HT1080 (cell line): ENCODE measurements around the gene TMEM61. TPM values are rescaled to one million over a fixed set of nuclear protein-coding genes. Genes with fewer than 3 reads are reported as not detected.

Source experiments
- DNase-seq: peaks from one replicate; pipeline ENCODE4 v3.0.0-alpha.2; 2015; ENCODE audit warnings: low read depth
- total RNA-seq: library from RNA; depleted of rRNA; stranded (reverse); fragments of >200 nt; shearing (Covaris generic); gene quantifications from 2 replicates; pipeline ENCODE4 v1.2.3, GENCODE V29; 2014; rRNA removed

TMEM61 gene
- total RNA-seq, 1 experiment from 2014 or later = not detected

DNA sequence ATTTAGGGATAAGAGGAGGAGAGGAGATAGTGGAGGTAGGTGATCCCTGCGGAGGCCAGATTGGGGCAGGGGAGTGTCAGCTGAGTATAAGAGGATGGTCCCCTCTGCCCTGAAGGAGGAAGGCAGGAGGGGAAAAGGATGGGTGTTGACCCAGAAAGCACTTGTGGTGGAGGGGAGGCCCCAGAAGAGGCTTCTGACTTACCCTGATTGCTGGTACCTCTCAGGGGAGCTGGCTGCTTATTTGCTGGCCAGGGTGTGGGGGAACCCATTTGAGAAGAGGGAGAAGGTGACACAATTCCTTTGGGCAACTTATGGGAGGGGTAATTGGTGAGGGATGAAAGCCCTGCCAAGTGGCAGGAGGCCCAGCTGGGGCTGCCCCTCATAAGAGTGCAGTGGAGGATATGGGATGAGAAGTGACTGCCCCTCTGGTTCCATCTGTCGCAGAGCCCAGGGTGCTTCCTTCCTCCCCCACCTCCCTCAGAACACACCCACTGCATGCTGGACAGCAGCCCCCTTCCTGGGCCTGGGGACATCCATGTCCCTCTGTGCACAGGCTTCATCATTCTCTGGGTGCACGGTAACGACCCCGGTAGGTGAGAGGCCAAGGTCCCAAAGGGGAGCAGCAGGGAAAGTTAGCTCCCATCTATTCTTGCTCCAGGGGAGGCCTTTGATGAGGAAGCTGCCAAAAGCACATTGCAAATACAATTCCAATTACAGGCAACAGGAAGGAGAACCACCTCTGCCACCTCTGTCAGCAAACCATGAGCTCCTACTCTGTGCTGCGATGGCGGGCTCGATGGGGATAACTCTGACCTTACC, 57.5 kb downstream of the TMEM61 start:
- no peak for DNase-seq

GRCh38 chr1:55038552-55038838, 58.1 kb downstream of the TMEM61 start:
- no peak for DNase-seq

DNA sequence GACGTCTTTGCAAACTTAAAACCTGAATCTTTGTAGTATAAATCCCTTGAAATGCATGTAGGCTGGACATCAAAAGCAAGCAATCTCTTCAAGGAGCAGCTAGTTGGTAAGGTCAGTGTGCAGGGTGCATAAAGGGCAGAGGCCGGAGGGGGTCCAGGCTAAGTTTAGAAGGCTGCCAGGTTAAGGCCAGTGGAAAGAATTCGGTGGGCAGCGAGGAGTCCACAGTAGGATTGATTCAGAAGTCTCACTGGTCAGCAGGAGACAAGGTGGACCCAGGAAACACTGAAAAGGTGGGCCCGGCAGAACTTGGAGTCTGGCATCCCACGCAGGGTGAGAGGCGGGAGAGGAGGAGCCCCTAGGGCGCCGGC, 58.5 kb downstream of the TMEM61 start:
- DNase-seq = no peak

GRCh38 chr1:55039342-55040082, 59.1 kb downstream of the TMEM61 start, which contains the start of gene PCSK9:
PCSK9 (plus strand) TSS chr1:55039548; CDS start chr1:55039838, 290 bp downstream.
- no peak for DNase-seq

GRCh38 chr1:55040083-55040932, 59.9 kb downstream of the TMEM61 start:
- DNase-seq = no peak

DNA sequence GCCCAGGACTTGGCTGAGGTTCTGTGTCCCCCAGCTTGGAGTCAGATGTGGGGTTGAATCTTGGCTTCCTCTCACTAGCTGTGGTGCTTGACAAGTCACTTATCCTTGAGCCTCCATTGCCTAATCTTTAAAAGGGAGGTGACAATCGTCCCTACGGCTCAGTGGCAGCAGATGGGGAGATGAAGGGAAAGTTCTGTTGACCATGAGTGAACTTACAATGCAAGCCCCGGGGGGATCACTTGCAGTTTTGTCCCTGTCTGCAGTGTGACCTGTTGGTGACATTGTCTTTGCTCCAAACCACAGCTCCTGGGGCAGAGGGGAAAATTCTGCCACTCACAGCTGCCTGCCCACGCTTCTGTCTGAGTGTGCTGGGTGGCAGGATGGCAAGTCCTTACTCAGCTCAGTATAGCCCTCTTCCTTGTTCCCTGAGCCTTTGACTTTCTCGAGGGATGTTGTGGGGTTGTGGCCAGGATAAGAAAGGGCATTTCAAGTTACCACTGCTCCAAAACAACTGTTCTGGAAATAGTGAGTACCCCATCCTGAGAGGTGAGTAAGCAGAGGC, 60.6 kb downstream of the TMEM61 start:
- no peak for DNase-seq

GRCh38 chr1:55041613-55042012, 61.2 kb downstream of the TMEM61 start:
- DNase-seq = no peak

Other genes starting within 250 kb of the TMEM61 start
- 7.6 and 8.6 TPM in 2 replicates for gene PARS2, start 216.1 kb upstream of the TMEM61 start, total RNA-seq
- not detected in 2 replicates for gene TTC22, start 179.3 kb upstream of the TMEM61 start, total RNA-seq
- gene DHCR24, start 93.4 kb upstream of the TMEM61 start, total RNA-seq = 180 and 213 TPM in 2 replicates
- gene BSND, start 18.3 kb downstream of the TMEM61 start, total RNA-seq = not detected in 2 replicates
- 0.03 and 0.05 TPM in 2 replicates for gene PCSK9, start 58.9 kb downstream of the TMEM61 start, total RNA-seq
- 27.2 and 31.4 TPM in 2 replicates for gene USP24, start 234.7 kb downstream of the TMEM61 start, total RNA-seq